Right cardiac atrium (tissue), 5 donors: ENCODE data around the gene RNF40. TPM values are rescaled to one million over a fixed set of nuclear protein-coding genes. Genes with fewer than 3 reads are reported as not detected.

Source experiments
- ATAC-seq, 2 donors: fragments of 200-7000 bp; cut with Tn5 transposase; one replicate each; pipeline versions ENCODE4 v1.8.0 to v1.9.1; 2020; ENCODE audit warnings: moderate library complexity in 2 of 2, mild to moderate bottlenecking in 1 of 2
- DNase-seq, 3 donors: peaks; one replicate each; pipeline ENCODE4 v3.0.0-alpha.2; 2020
- H3K27ac ChIP-seq: one replicate; pipeline ENCODE4 v1.5.1; 2013; ENCODE audit warnings: mild to moderate bottlenecking, low read length, control low read depth, moderate library complexity
- H3K27me3 ChIP-seq: one replicate; pipeline ENCODE4 v1.6.1; 2013; ENCODE audit not compliant: control insufficient read depth, insufficient read depth
- H3K4me1 ChIP-seq: one replicate; pipeline ENCODE4 v1.6.1; 2013; ENCODE audit warnings: low read length; ENCODE audit not compliant: control insufficient read depth, insufficient read depth
- H3K4me3 ChIP-seq: one replicate; pipeline ENCODE4 v1.5.1; 2013; ENCODE audit warnings: low read length, control low read depth
- H3K9me3 ChIP-seq: one replicate; pipeline ENCODE4 v1.6.1; 2013; ENCODE audit warnings: low read length; ENCODE audit not compliant: control insufficient read depth
- WGBS: extraction: QIAGEN DNeasy Blood & Tissue Kit; methylation state at CpG from one replicate; pipeline ENCODE4 v1.1.7; 2013; 5-methylcytosine and 5-hydroxymethylcytosine counted together
- intact Hi-C, 4 donors: fragments of 100-400 bp; cut with DNase I; formaldehyde crosslinking; loops; one replicate each; pipeline versions ENCODE4 v1.11.0 to v1.14.0; 2022 to 2023
- polyA plus RNA-seq: library from polyadenylated mRNA; stranded (reverse); fragments of 200-250 nt; gene quantifications from one replicate; pipeline ENCODE4 v1.2.3, GENCODE V29; 2013
- total RNA-seq, 4 donors: library from RNA; stranded (reverse); fragmentation: NEBNext Ultra II Directional; extraction: Animal tissue kit (Norgen Biotek cat#: 25700); gene quantifications; one replicate each; pipeline ENCODE4 v1.2.1, GENCODE V29; 2021
- donor health status: healthy with polysubstance abuse.
- donor health status: DM: no; HTN: yes; CAD: no.
- donor health status: DM: no; HTN: no; CAD: no.
- donor health status: DM: no; HTN: yes; CAD: no; lungs with severe emphysema.
- donor health status: DM: yes; HTN: yes; CAD: no.

Gene RNF40
- total and polyA plus RNA-seq, 5 donors = 36.1 to 64.9 (median 49.0) TPM

GRCh38 chr16:30741461-30741914, 20.6 kb upstream of the RNF40 start:
- H3K4me3 ChIP-seq = no peak overlapping the region
- no peaks in the 10 kb centered on the region for H3K27me3 ChIP-seq
- ATAC-seq (peak in 1 of 2 donors; percentile 8), DNase-seq (no peak)
- no peak overlapping the region for H3K27ac ChIP-seq
- intact Hi-C loops = no loop called here
- 83% methylated on average over 6 of the region's 6 CpGs for WGBS
- H3K9me3 ChIP-seq = no peaks in the 10 kb centered on the region
- H3K4me1 ChIP-seq = peaks cover 6% of the 10 kb centered on the region

DNA sequence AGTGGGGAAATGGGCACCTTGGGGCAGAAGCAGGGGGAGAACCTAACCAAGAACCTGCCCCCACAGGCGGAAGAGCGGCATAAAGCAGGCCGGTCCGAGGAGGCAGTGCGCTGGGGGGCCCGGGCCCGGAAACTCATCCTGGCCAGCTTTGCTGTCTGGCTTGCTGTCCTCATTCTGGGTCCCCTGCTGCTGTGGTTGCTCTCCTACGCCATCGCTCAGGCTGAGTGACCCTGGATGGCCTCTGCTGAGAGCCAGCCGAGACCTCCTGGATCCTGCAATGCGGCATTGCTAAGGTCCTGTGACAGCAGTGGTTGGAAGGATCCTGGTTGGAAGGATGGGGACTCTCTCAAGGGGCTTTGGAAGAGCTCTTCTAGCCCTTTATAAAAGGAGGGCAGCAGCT, 18.4 kb upstream of the RNF40 start:
- H3K27ac ChIP-seq = no peak overlapping the region
- WGBS = 87% methylated on average over 11 of the region's 11 CpGs
- no peaks in the 10 kb centered on the region for H3K9me3 ChIP-seq
- peaks cover 6% of the 10 kb centered on the region for H3K4me1 ChIP-seq
- no peak for ATAC-seq
- intact Hi-C loops = no loop called here
- no peak for DNase-seq
- H3K27me3 ChIP-seq = no peaks in the 10 kb centered on the region
- H3K4me3 ChIP-seq = no peak overlapping the region

- ATAC-seq (no peak), DNase-seq (peak in 1 of 3 donors; percentile 42)
- Histone ChIP-seq H3K9me3 (no peaks in the 10 kb centered on the region), H3K4me1 (peaks cover 6% of the 10 kb centered on the region), H3K27me3 (no peaks in the 10 kb centered on the region), H3K4me3 (no peak overlapping the region), H3K27ac (no peak overlapping the region)
- intact Hi-C loops = no loop called here
- 66% methylated on average over 2 of the region's 2 CpGs for WGBS
These were observed 17.9 kb upstream of the RNF40 start for GRCh38 chr16:30744183-30744582.

DNA sequence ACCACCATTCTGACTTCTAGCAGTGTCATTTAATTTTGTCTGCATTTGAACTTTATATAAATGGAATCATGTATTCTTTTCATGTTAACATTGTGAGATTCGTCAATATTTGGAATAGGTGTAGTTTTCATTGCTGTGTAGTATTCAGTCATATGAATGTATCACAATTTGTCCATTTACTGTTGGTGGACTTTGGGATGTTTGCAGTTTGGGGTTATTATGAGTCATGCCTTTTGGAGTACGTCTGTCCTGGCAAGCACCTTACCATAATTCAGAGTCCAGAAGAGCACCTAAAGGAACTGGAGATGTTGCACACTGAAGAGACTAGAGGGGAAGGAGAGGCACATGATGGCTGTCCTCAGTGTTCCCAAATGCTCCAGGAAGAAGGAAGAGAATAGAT, 17.0 kb upstream of the RNF40 start:
- intact Hi-C loops = no loop called here
- no peak overlapping the region for H3K27ac ChIP-seq
- peaks cover 6% of the 10 kb centered on the region for H3K4me1 ChIP-seq
- no peaks in the 10 kb centered on the region for H3K27me3 ChIP-seq
- ATAC-seq (no peak), DNase-seq (no peak)
- H3K9me3 ChIP-seq = no peaks in the 10 kb centered on the region
- WGBS = 80% methylated on average over 2 of the region's 2 CpGs
- H3K4me3 ChIP-seq = no peak overlapping the region

GRCh38 chr16:30746638-30747175, 15.4 kb upstream of the RNF40 start:
- Histone ChIP-seq H3K9me3 (no peaks in the 10 kb centered on the region), H3K27me3 (no peaks in the 10 kb centered on the region), H3K4me3 (no peak overlapping the region), H3K27ac (no peak overlapping the region), H3K4me1 (no peaks in the 10 kb centered on the region)
- 84% methylated on average over 9 of the region's 9 CpGs for WGBS
- DNase-seq (no peak), ATAC-seq (no peak)
- intact Hi-C loops = no loop called here

- Histone ChIP-seq H3K27me3 (no peaks in the 10 kb centered on the region), H3K9me3 (no peaks in the 10 kb centered on the region), H3K27ac (peak overlapping the region; percentile 85), H3K4me1 (no peaks in the 10 kb centered on the region), H3K4me3 (no peak overlapping the region)
- DNase-seq = no peak
- WGBS = 46% methylated on average over 3 of the region's 3 CpGs
- ATAC-seq = no peak
- intact Hi-C loops = no loop called here
These were observed 14.8 kb upstream of the RNF40 start for GRCh38 chr16:30747331-30747730.

DNA sequence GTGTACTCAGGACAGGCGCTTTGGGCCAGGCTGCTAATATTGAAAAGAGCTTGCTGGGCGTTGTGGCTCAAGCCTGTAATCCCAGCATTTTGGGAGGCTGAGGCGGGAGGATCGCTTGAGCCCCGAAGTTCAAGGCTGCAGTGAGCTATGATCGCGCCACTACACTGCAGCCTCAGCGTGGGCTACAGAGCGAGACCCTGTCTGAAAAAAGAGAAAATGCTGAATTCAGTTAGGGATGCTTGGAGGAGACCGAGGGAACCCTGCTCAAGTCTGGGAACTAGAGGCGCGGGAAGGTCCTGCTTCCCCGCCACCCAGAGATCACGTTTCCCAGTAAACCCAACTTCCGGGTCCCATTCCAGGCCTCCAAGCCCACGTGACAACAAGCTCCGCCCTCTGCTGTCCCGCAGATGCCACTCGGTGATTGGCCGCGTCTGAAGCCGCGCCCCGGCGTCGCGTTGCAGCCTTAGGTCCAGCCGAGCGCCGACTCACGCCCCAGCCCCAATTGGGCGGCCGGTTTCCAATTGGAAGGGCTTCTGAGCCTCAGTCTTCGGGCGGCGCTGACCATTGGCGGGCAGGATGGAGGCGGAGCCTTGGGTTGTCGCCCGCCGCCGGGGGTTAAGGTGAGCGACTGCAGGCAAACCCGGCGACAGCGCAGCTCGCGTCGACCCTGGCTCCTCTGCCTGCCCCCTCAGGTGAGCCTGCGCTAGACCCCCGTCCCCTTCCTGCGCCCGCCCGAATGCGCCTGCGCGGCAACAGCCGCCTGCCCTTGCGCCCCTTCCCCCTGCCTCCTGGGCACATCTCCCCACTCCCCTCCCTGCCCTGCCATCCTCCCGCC, 14.1 kb upstream of the RNF40 start, which contains the start of gene PHKG2:
Gene PHKG2 (plus strand): TSS at position 627 of the 835 bp plus-strand sequence. CDS start 396 bp downstream, outside the sequence.
- H3K27ac ChIP-seq = peak within 1 kb of the TSS; percentile 85
- H3K4me3 ChIP-seq = peak within 1 kb of the TSS; percentile 94
- no peaks in the 10 kb centered on the region for H3K27me3 ChIP-seq
- peak; percentile 98 to 99 for ATAC-seq
- no peaks in the 10 kb centered on the region for H3K4me1 ChIP-seq
- H3K9me3 ChIP-seq = no peaks in the 10 kb centered on the region
- peak; percentile 100 for DNase-seq
- intact Hi-C loops = no loop called here
- 3% methylated on average over 60 of the region's 60 CpGs for WGBS

- Histone ChIP-seq H3K4me3 (peak overlapping the region; percentile 94), H3K4me1 (no peaks in the 10 kb centered on the region), H3K27me3 (no peaks in the 10 kb centered on the region), H3K27ac (no peak overlapping the region), H3K9me3 (no peaks in the 10 kb centered on the region)
- DNase-seq (peak; percentile 52 to 83 (median 76)), ATAC-seq (peak; percentile 58 to 62)
- intact Hi-C loops = no loop called here
- WGBS = 17% methylated on average over 36 of the region's 36 CpGs
These were observed 13.3 kb upstream of the RNF40 start for GRCh38 chr16:30748634-30749445.

DNA sequence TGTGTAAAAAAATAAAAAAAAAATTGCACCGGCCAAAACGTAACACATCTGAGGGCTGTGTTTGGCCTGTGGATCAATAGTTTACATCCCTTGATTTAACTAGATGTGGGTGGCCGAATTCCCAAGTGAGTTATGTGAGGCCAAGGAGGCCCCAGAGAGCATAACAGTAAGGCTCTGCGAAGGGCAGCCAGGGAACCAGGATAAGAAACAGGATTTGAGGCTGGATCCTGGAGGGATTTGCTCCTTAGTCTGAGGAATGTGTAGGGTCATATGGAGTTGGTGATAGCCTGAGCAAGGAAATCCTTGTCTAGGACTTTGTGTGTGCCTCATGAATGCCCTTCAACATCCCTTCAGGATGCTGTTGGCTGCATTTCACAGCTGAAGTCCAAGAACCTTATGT, 11.9 kb upstream of the RNF40 start:
- intact Hi-C loops = no loop called here
- Histone ChIP-seq H3K4me1 (no peaks in the 10 kb centered on the region), H3K27me3 (no peaks in the 10 kb centered on the region), H3K9me3 (no peaks in the 10 kb centered on the region), H3K27ac (no peak overlapping the region), H3K4me3 (no peak overlapping the region)
- 88% methylated on average over 4 of the region's 4 CpGs for WGBS
- no peak for ATAC-seq
- DNase-seq = no peak

GRCh38 chr16:30750876-30751465, 11.2 kb upstream of the RNF40 start:
- 93% methylated on average over 20 of the region's 20 CpGs for WGBS
- H3K27me3 ChIP-seq = no peaks in the 10 kb centered on the region
- ATAC-seq (no peak), DNase-seq (peak in 2 of 3 donors; percentile 37 to 42)
- intact Hi-C loops = no loop called here
- H3K27ac ChIP-seq = no peak overlapping the region
- H3K4me1 ChIP-seq = no peaks in the 10 kb centered on the region
- H3K4me3 ChIP-seq = no peak overlapping the region
- no peaks in the 10 kb centered on the region for H3K9me3 ChIP-seq
